Breast epithelium (tissue), 3 donors: Measurements from ENCODE around the gene ADA.

ENCODE experiments used
- CTCF ChIP-seq, 3 donors: fragments of 450-650 bp; IDR thresholded peaks; one replicate each; pipeline ENCODE4 v1.5.1; 2016 to 2017; ENCODE audit warnings: antibody characterized with exemption in 3 of 3, mild to moderate bottlenecking in 3 of 3, moderate library complexity in 3 of 3
- POLR2A ChIP-seq: fragments of 450-650 bp; IDR thresholded peaks from one replicate; pipeline ENCODE4 v1.6.1; 2016; ENCODE audit warnings: antibody characterized with exemption, mild to moderate bottlenecking, moderate library complexity
- POLR2AphosphoS5 ChIP-seq, 3 donors: sonication (generic); formaldehyde crosslinking; IDR thresholded peaks; one replicate each; pipeline ENCODE4 v1.6.1; 2017; ENCODE audit warnings: antibody characterized with exemption in 3 of 3

- no peak for TF ChIP-seq CTCF (IDR thresholded peaks at IDR 0.05)
- no peak for TF ChIP-seq POLR2A
- no peak for TF ChIP-seq POLR2AphosphoS5 (IDR thresholded peaks at IDR 0.05)
Measured at GRCh38 chr20:44630297-44630696, 21.2 kb downstream of the ADA start.
